SK-N-DZ (cell line): ENCODE data around the gene OLFML1.

ENCODE experiments used
- DNase-seq: peaks from one replicate; pipeline ENCODE4 v3.0.0-alpha.2; 2015; ENCODE audit warnings: low spot score

OLFML1 gene

GRCh38 chr11:7480113-7480512, 5.2 kb upstream of the OLFML1 start:
- no peak for DNase-seq

- no peak for DNase-seq
Measured at GRCh38 chr11:7484131-7484530, 1.2 kb upstream of the OLFML1 start.

- no peak for DNase-seq
Measured at GRCh38 chr11:7484645-7485044, 661 bp upstream of the OLFML1 start.

- DNase-seq = no peak
Measured at GRCh38 chr11:7486098-7486780, 933 bp downstream of the OLFML1 start.

- DNase-seq = no peak
Measured at GRCh38 chr11:7486781-7487140, 1.5 kb downstream of the OLFML1 start.

- no peak for DNase-seq
Measured at GRCh38 chr11:7487360-7487759, 2.1 kb downstream of the OLFML1 start.

- no peak for DNase-seq
Measured at GRCh38 chr11:7488681-7489080, 3.4 kb downstream of the OLFML1 start.

GRCh38 chr11:7489376-7489775, 4.1 kb downstream of the OLFML1 start:
- no peak for DNase-seq

- DNase-seq = no peak
Measured at GRCh38 chr11:7490054-7490453, 4.7 kb downstream of the OLFML1 start.

GRCh38 chr11:7490535-7490934, 5.2 kb downstream of the OLFML1 start:
- no peak for DNase-seq

GRCh38 chr11:7492253-7492652, 6.9 kb downstream of the OLFML1 start:
- DNase-seq = no peak

- no peak for DNase-seq
Measured at GRCh38 chr11:7493670-7494069, 8.4 kb downstream of the OLFML1 start.

- DNase-seq = no peak
Measured at GRCh38 chr11:7494086-7494745, 8.9 kb downstream of the OLFML1 start.

GRCh38 chr11:7495882-7496551, 10.7 kb downstream of the OLFML1 start:
- DNase-seq = no peak

GRCh38 chr11:7498193-7498592, 12.9 kb downstream of the OLFML1 start:
- DNase-seq = no peak

GRCh38 chr11:7499081-7499480, 13.8 kb downstream of the OLFML1 start:
- DNase-seq = no peak

- DNase-seq = no peak
Measured at GRCh38 chr11:7500251-7500650, 14.9 kb downstream of the OLFML1 start.

GRCh38 chr11:7501251-7501650, 15.9 kb downstream of the OLFML1 start:
- DNase-seq = no peak

- no peak for DNase-seq
Measured at GRCh38 chr11:7501894-7502293, 16.6 kb downstream of the OLFML1 start.

GRCh38 chr11:7506243-7506642, 20.9 kb downstream of the OLFML1 start:
- DNase-seq = no peak

- no peak for DNase-seq
Measured at GRCh38 chr11:7508087-7508486, 22.8 kb downstream of the OLFML1 start.

GRCh38 chr11:7509966-7510365, 24.7 kb downstream of the OLFML1 start:
- no peak for DNase-seq

GRCh38 chr11:7511401-7511800, 26.1 kb downstream of the OLFML1 start:
- DNase-seq = no peak
